VCaP (cell line): ENCODE results near the gene PDCD7.
A peak's percentile ranks its signal among the peaks of the same experiment; 100 is the strongest.

ENCODE experiments used
- H3K27ac ChIP-seq: fragments of 450-650 bp; 2 replicates; pipeline ENCODE4 v1.5.1; 2017
- TF ChIP-seq, protein P1 (sequence below): fragments of 450-650 bp; conservative IDR thresholded peaks from 2 replicates; pipeline ENCODE4 v1.5.1; 2017; ENCODE audit warnings: mild to moderate bottlenecking, moderate library complexity

Gene PDCD7

DNA sequence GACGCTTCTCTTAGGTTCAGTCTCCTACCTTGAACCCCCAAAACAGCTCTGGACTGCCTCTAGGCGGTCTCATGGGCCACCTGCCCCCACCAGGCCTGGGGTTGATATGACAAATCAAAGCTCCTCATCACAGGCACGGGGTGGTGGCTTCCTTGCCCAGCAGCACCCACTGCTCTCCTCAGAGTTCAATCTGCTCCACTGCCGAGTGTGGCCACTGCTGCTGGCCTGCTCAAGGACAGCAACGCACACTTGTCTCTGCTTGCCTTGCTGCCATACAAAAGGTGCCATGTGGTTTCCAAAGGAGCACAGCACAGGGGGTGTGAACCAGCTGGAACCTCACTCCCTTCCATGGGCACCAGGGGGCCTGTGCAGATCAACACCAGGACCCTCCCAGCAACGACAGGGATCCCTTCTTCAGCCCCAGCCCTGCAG, 46.9 kb downstream of the PDCD7 start:
- H3K27ac ChIP-seq: no peak overlapping the region
- TF ChIP-seq, protein P1, sequence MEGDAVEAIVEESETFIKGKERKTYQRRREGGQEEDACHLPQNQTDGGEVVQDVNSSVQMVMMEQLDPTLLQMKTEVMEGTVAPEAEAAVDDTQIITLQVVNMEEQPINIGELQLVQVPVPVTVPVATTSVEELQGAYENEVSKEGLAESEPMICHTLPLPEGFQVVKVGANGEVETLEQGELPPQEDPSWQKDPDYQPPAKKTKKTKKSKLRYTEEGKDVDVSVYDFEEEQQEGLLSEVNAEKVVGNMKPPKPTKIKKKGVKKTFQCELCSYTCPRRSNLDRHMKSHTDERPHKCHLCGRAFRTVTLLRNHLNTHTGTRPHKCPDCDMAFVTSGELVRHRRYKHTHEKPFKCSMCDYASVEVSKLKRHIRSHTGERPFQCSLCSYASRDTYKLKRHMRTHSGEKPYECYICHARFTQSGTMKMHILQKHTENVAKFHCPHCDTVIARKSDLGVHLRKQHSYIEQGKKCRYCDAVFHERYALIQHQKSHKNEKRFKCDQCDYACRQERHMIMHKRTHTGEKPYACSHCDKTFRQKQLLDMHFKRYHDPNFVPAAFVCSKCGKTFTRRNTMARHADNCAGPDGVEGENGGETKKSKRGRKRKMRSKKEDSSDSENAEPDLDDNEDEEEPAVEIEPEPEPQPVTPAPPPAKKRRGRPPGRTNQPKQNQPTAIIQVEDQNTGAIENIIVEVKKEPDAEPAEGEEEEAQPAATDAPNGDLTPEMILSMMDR: peak; percentile 25; the same call in 1 of the 2 replicates

DNA sequence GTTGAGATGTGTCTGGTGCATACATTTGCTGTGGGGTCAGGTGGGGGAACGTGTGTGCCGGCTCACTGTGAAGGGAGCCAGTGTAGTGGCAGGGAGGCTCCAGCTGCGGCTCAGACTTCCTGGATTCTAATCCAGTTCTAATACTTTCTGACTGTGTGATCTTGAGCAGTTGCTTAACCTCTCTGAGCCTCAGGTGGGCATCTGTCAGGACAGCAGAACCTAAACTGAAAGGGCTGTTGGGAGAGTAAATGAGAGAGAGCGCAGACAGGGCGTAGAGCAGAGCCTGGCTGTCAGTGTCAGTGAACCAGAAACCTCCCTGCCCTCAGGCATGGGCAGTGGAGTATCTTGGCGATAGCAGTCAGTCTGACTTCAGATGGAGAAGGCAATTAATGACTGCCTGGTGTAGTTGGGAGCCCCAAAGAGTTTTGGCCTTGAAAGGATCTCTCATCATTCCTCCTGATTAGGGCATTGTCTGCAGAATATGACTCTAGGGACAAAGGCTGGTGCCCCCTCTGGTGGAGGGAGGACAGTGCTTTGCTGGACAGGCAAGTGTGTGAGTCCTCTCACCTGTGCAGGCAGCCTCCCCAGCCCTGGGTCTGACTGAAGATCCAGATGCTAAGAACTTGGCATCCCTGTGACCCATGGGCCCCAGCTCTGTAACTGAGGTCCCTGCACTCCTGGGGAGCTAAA, 47.5 kb downstream of the PDCD7 start:
- TF ChIP-seq, protein P1: peak; percentile 76
- no peak overlapping the region for H3K27ac ChIP-seq

DNA sequence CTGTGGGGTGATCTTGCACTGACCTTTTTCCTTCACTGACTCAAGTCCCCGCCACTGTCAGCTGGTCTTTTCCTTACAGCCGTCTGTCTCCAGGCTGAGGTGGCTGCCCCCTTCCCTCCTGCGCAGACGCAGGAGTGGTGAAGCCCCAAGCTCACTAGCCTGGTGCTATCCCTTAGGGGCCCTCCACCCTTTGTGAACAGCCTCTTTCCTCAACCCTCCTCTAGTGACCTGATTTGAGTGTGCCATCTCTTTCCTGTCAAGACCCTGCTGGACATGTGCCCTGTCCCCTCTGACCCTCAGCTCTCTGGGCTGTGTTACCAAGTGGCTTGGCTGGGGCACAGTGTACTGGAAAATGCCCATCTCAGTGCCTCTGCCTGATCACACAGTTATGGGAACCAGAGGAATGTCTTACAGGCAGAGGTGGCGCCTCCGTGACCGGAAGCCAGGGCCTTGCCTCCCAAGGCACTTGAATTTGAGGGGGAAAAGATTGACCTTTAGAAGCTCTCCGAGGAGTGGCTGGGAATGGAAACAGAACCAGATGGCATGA, 48.3 kb downstream of the PDCD7 start:
- TF ChIP-seq, protein P1: no peak
- H3K27ac ChIP-seq: no peak overlapping the region

DNA sequence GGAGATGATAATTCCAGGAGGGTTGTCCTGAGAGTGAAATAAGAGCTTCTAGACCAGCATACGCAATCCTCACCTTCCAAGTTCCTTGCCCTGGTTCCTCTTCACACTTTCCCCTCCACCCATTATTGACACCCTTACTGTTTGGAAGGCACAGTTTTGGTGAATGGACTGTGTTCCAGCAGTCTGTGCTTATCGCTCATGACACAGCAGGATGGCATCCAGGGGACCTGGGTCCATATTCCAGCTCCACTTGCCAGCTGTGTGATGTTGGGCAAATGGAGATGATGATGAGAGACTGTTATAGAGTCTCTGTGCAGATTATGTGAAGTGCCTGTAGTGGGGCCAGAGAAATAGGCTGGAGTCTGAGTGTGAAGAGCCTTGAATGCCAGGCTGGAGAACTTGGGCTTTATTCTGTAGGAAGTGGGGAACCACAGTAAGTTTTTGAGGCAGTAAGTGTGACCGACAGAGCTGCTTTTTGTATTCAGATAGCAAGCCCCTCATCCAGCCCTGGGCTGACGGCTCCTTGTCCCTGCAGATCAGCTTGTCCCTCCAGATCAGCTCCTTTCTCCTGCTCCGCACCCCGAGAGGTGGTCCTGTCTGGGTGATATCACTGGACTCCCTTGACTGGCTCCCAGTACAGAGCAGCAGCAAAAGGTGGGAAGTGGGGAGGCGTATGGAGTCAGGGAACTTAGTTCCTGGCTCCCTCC, 49.0 kb downstream of the PDCD7 start:
- TF ChIP-seq, protein P1: no peak
- no peak overlapping the region for H3K27ac ChIP-seq

DNA sequence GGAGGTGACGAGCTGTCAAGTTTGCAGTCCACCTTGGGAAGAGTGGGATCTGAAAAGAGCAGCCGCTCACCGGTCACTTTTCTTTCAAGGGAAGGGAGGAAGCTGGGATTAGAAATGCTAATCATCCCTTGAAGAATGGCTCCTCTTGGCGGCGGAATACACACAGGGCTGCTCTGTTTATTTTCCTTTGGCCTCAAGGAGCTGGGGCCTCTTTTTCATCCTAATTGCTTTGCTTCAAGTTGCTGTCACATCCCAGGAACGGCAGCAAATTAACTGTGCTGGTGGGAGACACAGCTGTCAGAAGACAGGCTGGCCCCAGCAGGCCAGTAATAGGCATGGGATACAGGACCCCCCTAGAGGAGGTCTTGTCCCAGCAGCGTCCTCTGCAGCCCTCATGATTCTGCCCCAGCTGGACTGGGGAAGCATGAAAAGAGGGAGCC, 50.3 kb downstream of the PDCD7 start:
- TF ChIP-seq, protein P1: peak; percentile 15; the same call in 1 of the 2 replicates
- H3K27ac ChIP-seq: no peak overlapping the region

DNA sequence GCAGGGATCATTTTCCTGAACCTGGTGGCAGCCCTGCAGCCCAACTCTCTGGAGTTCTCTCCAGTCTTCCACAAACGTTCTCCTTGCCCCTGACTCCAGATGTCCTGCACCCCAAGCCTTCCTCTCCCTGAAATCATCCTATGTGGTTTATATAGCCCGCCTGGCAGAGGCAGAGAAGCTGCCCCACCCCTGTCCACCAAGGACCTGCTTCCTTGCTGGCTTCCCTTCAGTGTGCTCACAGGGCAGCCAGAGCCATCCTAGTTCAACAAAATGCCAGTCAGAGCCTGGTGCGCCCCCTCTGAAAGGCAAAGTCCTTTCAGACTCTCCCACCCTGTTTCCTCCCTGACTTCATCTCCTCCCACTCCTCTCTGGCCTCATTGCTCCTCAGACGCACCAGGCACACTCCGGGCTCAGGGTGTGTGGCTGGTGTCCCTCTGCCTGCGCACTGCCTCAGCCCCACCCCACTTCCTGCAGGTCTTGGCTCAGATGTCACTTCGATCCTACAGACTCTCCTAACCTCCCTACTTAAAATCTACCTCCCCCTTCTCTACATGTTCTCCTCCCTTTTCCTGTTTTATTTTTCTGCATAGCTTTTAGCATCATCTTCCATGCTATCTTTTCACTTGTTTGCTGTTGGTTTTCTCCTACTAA, 51.2 kb downstream of the PDCD7 start:
- TF ChIP-seq, protein P1: no peak
- no peak overlapping the region for H3K27ac ChIP-seq

DNA sequence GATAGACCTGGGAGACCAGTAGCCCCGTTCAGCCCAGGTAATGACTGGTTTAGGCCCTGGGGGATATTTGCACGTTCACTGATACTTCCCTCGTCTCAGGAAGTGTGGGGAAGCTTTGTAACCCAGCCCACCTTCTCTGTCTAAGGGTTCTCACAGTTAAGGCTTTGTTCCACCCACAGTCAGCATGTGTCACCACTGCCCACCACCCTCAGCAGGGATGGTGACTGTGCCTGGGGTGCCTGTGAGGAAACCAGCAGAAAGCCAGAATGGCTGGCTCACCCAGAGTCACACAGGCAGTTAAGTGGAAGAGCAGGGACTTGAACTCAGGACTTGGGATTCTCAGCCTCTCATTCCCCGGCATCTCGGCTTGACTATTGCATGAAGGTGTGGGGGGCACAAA, 51.9 kb downstream of the PDCD7 start:
- H3K27ac ChIP-seq: no peak overlapping the region
- TF ChIP-seq, protein P1: no peak
